Mesenchymal stem cell (in vitro differentiated cells and primary cell): Measurements from ENCODE around the gene AHCY.
"Not testable (repeated sequence)": the region's sequence is repeated elsewhere in the genome, so short reads cannot be mapped to it uniquely, and the experiment has no call there.

Experiments
- DNase-seq: peaks from one replicate; pipeline ENCODE4 v3.0.0-alpha.2; 2013
- H2AFZ ChIP-seq: one replicate; pipeline ENCODE4 v1.6.1; 2013; ENCODE audit warnings: low read depth, mild to moderate bottlenecking, control low read depth, inconsistent platforms, low read length, moderate library complexity
- H2AK5ac ChIP-seq: 2 replicates; pipeline ENCODE4 v1.6.1; 2013; ENCODE audit warnings: low read length, moderate library complexity, mild to moderate bottlenecking, inconsistent platforms; ENCODE audit not compliant: severe bottlenecking
- H2BK120ac ChIP-seq: one replicate; pipeline ENCODE4 v1.6.1; 2013; ENCODE audit warnings: low read depth, mild to moderate bottlenecking, inconsistent platforms, low read length, moderate library complexity
- H2BK12ac ChIP-seq, 2 experiments: one replicate each; pipeline ENCODE4 v1.6.1; 2013; ENCODE audit warnings: inconsistent platforms in 2 of 2, low read length in 2 of 2, mild to moderate bottlenecking in 2 of 2, moderate library complexity in 2 of 2, control low read depth in 1 of 2
- H2BK15ac ChIP-seq: one replicate; pipeline ENCODE4 v1.6.1; 2013; ENCODE audit warnings: mild to moderate bottlenecking, low read depth, inconsistent platforms; ENCODE audit not compliant: poor library complexity, severe bottlenecking
- H2BK5ac ChIP-seq: 2 replicates; pipeline ENCODE4 v1.6.1; 2013; ENCODE audit warnings: low read depth, mild to moderate bottlenecking, low read length, control low read depth, inconsistent platforms; ENCODE audit not compliant: poor library complexity, severe bottlenecking
- H3K14ac ChIP-seq, 2 experiments: one replicate each; pipeline ENCODE4 v1.6.1; 2013; ENCODE audit warnings: inconsistent platforms in 2 of 2, low read length in 2 of 2, control low read depth in 1 of 2, mild to moderate bottlenecking in 1 of 2, moderate library complexity in 1 of 2
- H3K18ac ChIP-seq, 2 experiments: one replicate each; pipeline ENCODE4 v1.6.1; 2013; ENCODE audit warnings: inconsistent platforms in 2 of 2, low read length in 2 of 2, control low read depth in 1 of 2, low read depth in 1 of 2, mild to moderate bottlenecking in 1 of 2
- H3K23ac ChIP-seq, 2 experiments: one replicate each; pipeline ENCODE4 v1.6.1; 2013; ENCODE audit warnings: inconsistent platforms in 2 of 2, low read length in 2 of 2, mild to moderate bottlenecking in 2 of 2, moderate library complexity in 2 of 2, control low read depth in 1 of 2
- H3K27ac ChIP-seq: 2 replicates; pipeline ENCODE4 v1.5.1; 2013; ENCODE audit warnings: mild to moderate bottlenecking, moderate library complexity, low read length, control low read depth, inconsistent platforms; ENCODE audit not compliant: poor library complexity, severe bottlenecking
- H3K27me3 ChIP-seq, 2 experiments: 2 replicates each; pipeline versions ENCODE4 v1.6.1 to v1.7.0; 2013; ENCODE audit warnings: low read length in 2 of 2, mild to moderate bottlenecking in 2 of 2, moderate library complexity in 2 of 2, control low read depth in 1 of 2, inconsistent platforms in 1 of 2; ENCODE audit not compliant: control insufficient read depth in 1 of 2, insufficient read depth in 1 of 2
- H3K36me3 ChIP-seq, 2 experiments: 2 replicates each; pipeline versions ENCODE4 v1.6.1 to v1.7.0; 2013; ENCODE audit warnings: low read length in 2 of 2, control low read depth in 1 of 2, inconsistent platforms in 1 of 2, low read depth in 1 of 2, mild to moderate bottlenecking in 1 of 2; ENCODE audit not compliant: insufficient read depth in 2 of 2, control insufficient read depth in 1 of 2
- H3K4ac ChIP-seq, 2 experiments: one replicate each; pipeline ENCODE4 v1.6.1; 2013; ENCODE audit warnings: inconsistent platforms in 2 of 2, low read length in 2 of 2, mild to moderate bottlenecking in 2 of 2, moderate library complexity in 2 of 2, control low read depth in 1 of 2, low read depth in 1 of 2
- H3K4me1 ChIP-seq: 2 replicates; pipeline ENCODE4 v1.6.1; 2013; ENCODE audit warnings: low read depth, low read length, control low read depth; ENCODE audit not compliant: control insufficient read depth, insufficient read depth
- H3K4me2 ChIP-seq: 2 replicates; pipeline ENCODE4 v1.6.1; 2013; ENCODE audit warnings: low read length, mild to moderate bottlenecking, inconsistent platforms; ENCODE audit not compliant: poor library complexity, severe bottlenecking
- H3K4me3 ChIP-seq, 2 experiments: 2 replicates each; pipeline versions ENCODE4 v1.5.1 to v1.7.0; 2013; ENCODE audit warnings: low read length in 2 of 2, mild to moderate bottlenecking in 2 of 2, control low read depth in 1 of 2, low read depth in 1 of 2; ENCODE audit not compliant: insufficient read depth in 1 of 2
- H3K79me1 ChIP-seq: replicated peaks from 2 replicates; pipeline ENCODE4 v1.6.1; 2013; ENCODE audit warnings: mild to moderate bottlenecking, control low read depth, low read length, inconsistent platforms; ENCODE audit not compliant: poor library complexity, severe bottlenecking
- H3K9ac ChIP-seq: 2 replicates; pipeline ENCODE4 v1.7.0; 2013; ENCODE audit warnings: mild to moderate bottlenecking, low read length, moderate library complexity
- H3K9me3 ChIP-seq: 2 replicates; pipeline ENCODE4 v1.7.0; 2013; ENCODE audit warnings: mild to moderate bottlenecking, low read length; ENCODE audit not compliant: control insufficient read depth
- H4K8ac ChIP-seq: one replicate; pipeline ENCODE4 v1.6.1; 2013; ENCODE audit warnings: inconsistent platforms, mild to moderate bottlenecking, low read length, moderate library complexity
- H4K91ac ChIP-seq: one replicate; pipeline ENCODE4 v1.6.1; 2013; ENCODE audit warnings: mild to moderate bottlenecking, low read length, inconsistent platforms
- WGBS: methylation state at CpG from one replicate; pipeline ENCODE4 v1.1.7; 2013; ENCODE audit warnings: mixed read lengths; 5-methylcytosine and 5-hydroxymethylcytosine counted together

AHCY gene

DNA sequence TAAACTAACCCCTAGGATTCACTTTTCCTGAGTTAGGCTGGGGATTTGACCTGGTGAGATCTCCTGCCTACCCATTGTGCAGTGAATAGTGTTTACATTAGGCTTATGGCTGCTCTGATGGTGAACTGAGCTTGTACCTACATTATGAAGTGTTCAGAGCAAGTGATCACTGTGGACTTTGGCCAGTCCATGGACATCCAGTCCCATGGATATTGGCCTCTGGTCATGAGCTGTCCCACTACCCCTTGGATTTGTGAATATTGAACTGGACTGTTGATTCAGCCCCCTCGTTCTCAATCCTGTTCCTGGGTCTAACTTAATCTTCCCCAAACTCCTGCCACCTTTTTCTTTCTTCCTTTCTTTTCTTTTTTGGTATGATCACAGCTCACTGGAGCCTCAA lies 48.2 kb downstream of the AHCY start:
- Histone ChIP-seq H2AK5ac (no peak overlapping the region), H3K79me1 (no peaks in the 10 kb centered on the region), H3K23ac (no peak overlapping the region), H3K36me3 (no peaks in the 10 kb centered on the region), H3K4me1 (no peaks in the 10 kb centered on the region), H4K8ac (no peak overlapping the region), H2BK15ac (no peak overlapping the region), H4K91ac (no peak overlapping the region), H3K4ac (no peak overlapping the region), H2BK5ac (no peak overlapping the region), H2AFZ (no peak overlapping the region), H3K9ac (no peak overlapping the region), H3K27me3 (no peaks in the 10 kb centered on the region), H2BK12ac (no peak overlapping the region), H2BK120ac (no peak overlapping the region), H3K9me3 (no peaks in the 10 kb centered on the region), H3K4me2 (no peak overlapping the region), H3K18ac (no peak overlapping the region), H3K27ac (no peak overlapping the region), H3K4me3 (no peak overlapping the region), H3K14ac (no peak overlapping the region)
- WGBS = 53% methylated on average over 1 of the region's 1 CpG
- DNase-seq = no peak

GRCh38 chr20:34252431-34253086 lies 50.6 kb downstream of the AHCY start:
- not testable (repeated sequence) for H3K79me1 ChIP-seq, H3K27ac ChIP-seq, H3K18ac ChIP-seq, H2BK12ac ChIP-seq, H3K9ac ChIP-seq, H3K23ac ChIP-seq, H3K4me1 ChIP-seq, DNase-seq, H4K91ac ChIP-seq, H2AFZ ChIP-seq, H2BK15ac ChIP-seq, H3K27me3 ChIP-seq, H3K14ac ChIP-seq, H3K4me3 ChIP-seq, H2BK120ac ChIP-seq, H2AK5ac ChIP-seq, H4K8ac ChIP-seq, H3K36me3 ChIP-seq, H2BK5ac ChIP-seq, H3K4me2 ChIP-seq, H3K4ac ChIP-seq, H3K9me3 ChIP-seq
- WGBS = 66% methylated on average over 3 of the region's 7 CpGs

DNA sequence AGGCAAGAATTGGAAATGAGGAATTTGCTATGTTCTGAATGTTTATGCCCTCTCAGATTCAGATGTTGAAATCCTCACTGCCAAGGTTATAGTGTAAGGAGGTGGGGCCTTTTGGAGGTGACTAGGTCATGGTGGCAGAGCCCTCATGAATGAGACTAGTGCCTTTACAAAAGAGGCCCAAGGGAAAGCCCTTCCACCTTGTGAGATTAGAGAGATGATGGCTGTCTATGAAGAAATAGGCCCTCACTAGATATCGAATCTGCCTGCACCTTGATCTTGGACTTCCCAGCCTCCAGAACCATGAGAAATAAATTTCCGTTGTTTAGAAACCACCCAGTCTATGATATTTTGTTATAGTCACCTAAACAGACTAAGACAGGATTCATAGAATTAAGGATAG lies 51.5 kb downstream of the AHCY start:
- H3K27ac ChIP-seq = no peak overlapping the region
- H3K4me1 ChIP-seq = no peaks in the 10 kb centered on the region
- no CpG with 5 or more reads among the region's 2 CpGs for WGBS
- no peaks in the 10 kb centered on the region for H3K36me3 ChIP-seq
- H4K8ac ChIP-seq = no peak overlapping the region
- H3K4ac ChIP-seq = no peak overlapping the region
- no peak overlapping the region for H4K91ac ChIP-seq
- H3K23ac ChIP-seq = no peak overlapping the region
- H2BK5ac ChIP-seq = no peak overlapping the region
- H2AFZ ChIP-seq = no peak overlapping the region
- no peak overlapping the region for H3K4me2 ChIP-seq
- H2BK12ac ChIP-seq = no peak overlapping the region
- no peaks in the 10 kb centered on the region for H3K79me1 ChIP-seq
- H2BK15ac ChIP-seq = no peak overlapping the region
- no peak overlapping the region for H2BK120ac ChIP-seq
- H2AK5ac ChIP-seq = no peak overlapping the region
- no peaks in the 10 kb centered on the region for H3K9me3 ChIP-seq
- H3K4me3 ChIP-seq = no peak overlapping the region
- no peaks in the 10 kb centered on the region for H3K27me3 ChIP-seq
- no peak overlapping the region for H3K9ac ChIP-seq
- no peak for DNase-seq
- H3K18ac ChIP-seq = no peak overlapping the region
- no peak overlapping the region for H3K14ac ChIP-seq

DNA sequence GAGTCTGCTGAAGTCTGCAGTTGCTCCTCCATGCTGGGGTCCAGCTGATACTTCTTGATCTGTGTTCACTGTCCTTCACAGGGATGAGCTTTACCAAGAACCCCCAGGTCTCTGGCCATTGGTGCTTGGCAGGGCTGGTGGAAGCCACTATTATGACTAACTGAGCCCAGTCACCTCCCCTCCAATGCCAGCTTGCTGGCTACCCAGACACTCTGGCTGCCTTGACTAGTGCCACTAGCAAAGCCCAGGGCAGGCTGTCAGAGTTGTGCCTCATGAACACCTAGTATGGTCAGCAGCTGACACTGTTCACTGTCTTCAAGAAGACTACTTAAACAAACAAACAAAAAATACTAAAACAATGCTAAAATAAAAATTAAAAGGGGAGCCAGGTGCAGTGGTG lies 53.1 kb downstream of the AHCY start:
- Histone ChIP-seq H3K27ac (no peak overlapping the region), H2AFZ (no peak overlapping the region), H4K91ac (no peak overlapping the region), H3K9ac (no peak overlapping the region), H3K4me2 (no peak overlapping the region), H2BK12ac (no peak overlapping the region), H3K14ac (no peak overlapping the region), H3K4me1 (no peaks in the 10 kb centered on the region), H3K4me3 (no peak overlapping the region), H2BK120ac (no peak overlapping the region), H3K18ac (no peak overlapping the region), H2BK15ac (no peak overlapping the region), H3K4ac (no peak overlapping the region), H3K9me3 (no peaks in the 10 kb centered on the region), H3K27me3 (no peaks in the 10 kb centered on the region), H2BK5ac (no peak overlapping the region), H3K23ac (no peak overlapping the region), H2AK5ac (no peak overlapping the region), H3K79me1 (no peaks in the 10 kb centered on the region), H3K36me3 (no peaks in the 10 kb centered on the region), H4K8ac (no peak overlapping the region)
- no peak for DNase-seq
